GM18861 (cell line): ENCODE measurements around the gene PAK1IP1.
"Not testable (repeated sequence)": the region's sequence is repeated elsewhere in the genome, so short reads cannot be mapped to it uniquely, and the experiment has no call there.

Experiments
- ATAC-seq: cut with Tn5 transposase; IDR thresholded peaks from one replicate; pipeline ENCODE4 v1.9.1; 2021; ENCODE audit not compliant: unreplicated experiment

PAK1IP1 gene

GRCh38 chr6:10690651-10691445 is 3.9 kb upstream of the PAK1IP1 start:
- no peak for ATAC-seq

- no peak for ATAC-seq
Observed at GRCh38 chr6:10692965-10693538, 1.7 kb upstream of the PAK1IP1 start.

- ATAC-seq = no peak
Observed at GRCh38 chr6:10695086-10695657, 400 bp downstream of the PAK1IP1 start.

- no peak for ATAC-seq
Observed at GRCh38 chr6:10696655-10697054, 1.9 kb downstream of the PAK1IP1 start.

- ATAC-seq = no peak
Observed at GRCh38 chr6:10713962-10714361, 19.2 kb downstream of the PAK1IP1 start.

DNA sequence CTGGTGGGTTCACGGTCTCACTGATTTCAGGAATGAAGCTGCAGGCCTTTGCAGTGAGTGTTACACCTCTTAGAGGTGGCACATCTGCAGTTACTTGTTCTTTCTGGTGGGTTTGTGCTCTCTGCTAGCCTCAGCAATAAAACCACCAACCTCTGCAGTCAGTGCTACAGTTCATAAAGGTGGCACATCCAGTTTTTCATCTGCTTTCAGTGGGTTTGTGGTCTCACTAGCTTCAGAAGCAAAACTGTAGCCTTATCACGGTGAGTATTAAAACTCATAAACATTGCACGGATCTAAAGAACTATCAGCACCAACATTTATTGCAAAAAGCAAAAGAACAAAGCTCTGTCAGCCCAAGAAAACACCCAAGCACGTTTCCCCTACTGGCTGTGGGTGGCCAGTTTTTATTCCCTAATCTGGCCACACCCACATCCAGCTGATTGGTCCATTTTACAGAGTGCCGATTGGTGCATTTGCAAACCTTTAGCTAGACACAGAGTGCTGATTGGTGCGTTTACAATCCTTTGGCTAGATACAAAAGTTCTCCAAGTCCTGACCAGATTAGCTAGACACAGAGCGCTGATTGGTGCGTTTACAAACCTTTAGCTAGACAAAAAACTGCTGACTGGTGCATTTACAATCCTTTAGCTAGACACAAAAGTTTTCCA is 24.7 kb downstream of the PAK1IP1 start:
- no peak for ATAC-seq

GRCh38 chr6:10719964-10720264 is 25.1 kb downstream of the PAK1IP1 start:
- ATAC-seq = no peak

DNA sequence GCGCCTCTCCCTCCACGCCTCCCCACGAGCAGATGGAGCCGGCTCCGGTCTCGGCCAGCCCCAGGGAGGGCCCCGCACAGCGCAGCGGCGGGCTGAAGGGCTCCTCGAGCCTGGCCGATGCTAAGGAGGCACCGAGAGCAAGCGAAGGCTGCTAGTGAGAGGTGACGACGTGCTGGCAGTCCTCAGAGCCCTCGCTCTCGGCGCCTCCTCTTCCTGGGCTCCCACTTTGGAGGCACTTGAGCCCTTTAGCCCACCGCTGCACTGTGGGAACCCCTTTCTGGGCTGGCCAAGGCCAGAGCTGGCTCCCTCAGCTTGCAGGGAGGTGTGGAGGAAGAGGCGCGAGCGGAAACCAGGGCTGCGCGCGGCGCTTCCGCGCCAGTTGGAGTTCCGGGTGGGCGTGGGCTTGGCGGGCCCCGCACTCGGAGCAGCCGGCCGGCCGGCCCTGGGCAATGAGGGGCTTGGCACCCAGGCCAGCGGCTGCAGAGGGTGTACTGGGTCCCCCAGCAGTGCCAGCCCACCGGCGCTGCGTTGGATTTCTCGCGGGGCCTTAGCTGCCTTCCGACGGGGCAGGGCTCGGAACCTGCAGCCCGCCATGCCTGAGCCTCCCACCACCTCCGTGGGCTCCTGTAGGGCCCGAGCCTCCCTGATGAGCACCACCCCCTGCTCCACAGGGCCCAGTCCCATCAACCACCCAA is 25.6 kb downstream of the PAK1IP1 start:
- ATAC-seq = no peak

- not testable (repeated sequence) for ATAC-seq
Observed at GRCh38 chr6:10720960-10721849, 26.4 kb downstream of the PAK1IP1 start.

GRCh38 chr6:10721850-10722569 is 27.2 kb downstream of the PAK1IP1 start:
- ATAC-seq = no peak

GRCh38 chr6:10722570-10722819 is 27.7 kb downstream of the PAK1IP1 start:
- ATAC-seq = no peak

DNA sequence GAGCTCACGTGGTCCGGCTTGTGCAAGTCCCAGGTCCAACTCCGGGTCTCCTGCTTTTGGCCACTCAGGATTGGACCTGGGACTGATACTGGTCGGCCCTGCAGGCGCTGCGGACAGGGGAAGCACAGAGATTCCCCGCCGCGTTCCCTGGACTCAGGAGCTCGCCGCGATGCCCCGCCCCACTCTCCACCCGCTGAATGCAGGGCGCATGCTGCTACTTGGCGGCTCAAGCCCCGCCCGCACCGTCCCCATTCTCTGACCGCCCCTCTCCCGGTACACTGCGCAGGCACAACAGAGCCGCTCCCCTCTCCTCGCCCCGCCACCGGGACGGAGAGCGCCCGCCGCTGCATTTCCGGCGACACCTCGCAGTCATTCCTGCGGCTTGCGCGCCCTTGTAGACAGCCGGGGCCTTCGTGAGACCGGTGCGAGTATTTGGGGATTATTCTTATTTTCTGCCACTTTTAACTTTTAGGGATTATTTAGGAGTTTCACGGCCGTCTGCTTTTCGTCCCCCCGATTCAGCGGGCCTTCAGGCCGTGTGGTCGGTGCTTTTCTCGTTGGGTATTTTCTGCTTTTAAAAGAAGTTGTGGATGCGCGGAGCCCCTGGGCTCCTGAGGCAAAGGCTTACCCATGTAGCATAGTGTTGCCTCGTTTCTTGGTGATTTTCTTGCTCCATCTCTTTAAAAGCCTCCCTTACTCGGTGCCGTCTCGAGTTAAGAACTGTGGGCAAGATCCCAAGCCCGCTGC is 28.2 kb downstream of the PAK1IP1 start, which contains the start of gene TMEM14C:
TSS of gene TMEM14C (plus strand) at position 251 of the 747 bp plus-strand sequence. CDS start 1,544 bp downstream, outside the sequence.
- peak; percentile 98 for ATAC-seq

DNA sequence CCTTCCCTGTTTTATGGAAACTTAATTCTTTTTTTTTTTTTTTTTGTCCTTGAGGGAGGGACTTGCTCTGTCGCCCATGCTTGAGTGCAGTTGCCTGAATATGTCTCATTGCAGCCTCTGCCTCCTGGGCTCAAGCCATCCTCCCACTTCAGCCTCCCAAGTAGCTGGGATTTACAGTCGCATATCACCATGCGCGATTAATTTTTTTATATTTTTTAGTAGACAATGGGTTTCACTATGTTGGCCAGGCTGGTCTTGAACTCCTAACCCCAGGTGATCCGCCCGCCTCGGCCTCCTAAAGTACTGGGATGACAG is 28.8 kb downstream of the PAK1IP1 start:
- ATAC-seq = no peak

GRCh38 chr6:10725044-10725443 is 30.3 kb downstream of the PAK1IP1 start:
- no peak for ATAC-seq

- ATAC-seq = no peak
Observed at GRCh38 chr6:10725716-10726115, 30.9 kb downstream of the PAK1IP1 start.

DNA sequence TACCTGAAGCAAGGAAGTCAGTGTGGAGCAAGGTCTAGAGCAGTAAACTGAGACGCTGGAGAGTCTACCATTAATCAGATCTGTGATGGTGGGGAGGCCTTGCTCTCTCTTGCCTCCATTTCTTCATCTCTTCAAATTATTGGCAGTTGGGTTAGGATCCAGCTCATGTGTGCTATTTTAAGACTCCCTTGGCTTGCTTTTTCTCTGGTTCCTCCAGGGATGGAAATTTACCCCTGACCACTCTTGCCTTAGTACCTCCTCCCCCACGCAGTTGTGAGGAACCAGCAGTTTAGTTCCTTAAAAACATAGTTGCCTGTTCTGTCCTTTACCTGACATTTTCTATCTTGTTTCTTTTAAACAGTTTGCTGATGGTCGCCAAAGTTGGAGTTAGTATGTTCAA is 35.5 kb downstream of the PAK1IP1 start:
- ATAC-seq = no peak

GRCh38 chr6:10733151-10733715 is 38.5 kb downstream of the PAK1IP1 start:
- ATAC-seq = no peak

GRCh38 chr6:10733863-10734262 is 39.1 kb downstream of the PAK1IP1 start:
- ATAC-seq = no peak

DNA sequence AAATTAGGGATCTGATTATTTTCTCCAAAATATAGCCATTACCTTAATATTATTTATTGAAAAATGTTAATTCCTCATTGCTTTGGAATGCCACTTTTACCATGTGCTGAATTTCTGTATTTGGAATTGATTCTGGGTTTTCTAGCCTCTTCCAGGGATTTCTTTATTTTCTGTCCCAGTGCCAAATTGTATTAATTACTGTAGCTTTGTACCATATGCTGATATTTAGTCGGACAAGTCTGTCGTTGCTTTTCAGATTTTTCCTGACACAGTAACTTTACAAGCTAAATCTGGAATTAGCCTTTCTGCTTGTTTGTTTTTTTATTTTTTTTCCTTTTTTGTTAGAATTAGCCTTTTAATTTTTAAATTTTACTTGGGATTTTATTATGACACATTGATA is 42.0 kb downstream of the PAK1IP1 start:
- no peak for ATAC-seq
